DND-41 (cell line): Measurements from ENCODE around the gene PI4KA.

Experiments used
- CTCF ChIP-seq: IDR thresholded peaks from 2 replicates; pipeline ENCODE4 v1.5.1; 2012; ENCODE audit warnings: borderline replicate concordance, low read length, moderate library complexity, mild to moderate bottlenecking; ENCODE audit not compliant: poor library complexity, severe bottlenecking; ENCODE audit errors: extremely low read depth
- EZH2 ChIP-seq: IDR thresholded peaks from 3 replicates; pipeline ENCODE4 v1.6.1; 2012; ENCODE audit warnings: borderline replicate concordance, low read depth, mild to moderate bottlenecking, moderate library complexity, low read length, inconsistent platforms; ENCODE audit not compliant: severe bottlenecking

- TF ChIP-seq CTCF (no peak), EZH2 (no peak)
Observed at GRCh38 chr22:20815477-20816050, 43.0 kb downstream of the PI4KA start.
